Progenitor cell of endocrine pancreas (in vitro differentiated cells): Measurements from ENCODE around the gene GPR157. TPM values are rescaled to one million over a fixed set of nuclear protein-coding genes. Genes with fewer than 3 reads are reported as not detected.
"Not testable (repeated sequence)": the region's sequence is repeated elsewhere in the genome, so short reads cannot be mapped to it uniquely, and the experiment has no call there.

Experiments
- DNase-seq: peaks from one replicate; pipeline ENCODE4 v3.0.0; 2021; ENCODE audit warnings: low spot score; ENCODE audit not compliant: unreplicated experiment
- H3K27ac Mint-ChIP-seq: 2 replicates; pipeline ENCODE4 v1.8.0; 2021; ENCODE audit warnings: mild to moderate bottlenecking, moderate library complexity, mixed read lengths
- H3K27me3 Mint-ChIP-seq: 2 replicates; pipeline ENCODE4 v1.8.0; 2021; ENCODE audit warnings: mixed read lengths
- H3K36me3 Mint-ChIP-seq: 2 replicates; pipeline ENCODE4 v1.8.0; 2022; ENCODE audit warnings: mixed read lengths; ENCODE audit not compliant: insufficient read depth
- H3K4me1 Mint-ChIP-seq: 2 replicates; pipeline ENCODE4 v1.8.0; 2021; ENCODE audit warnings: low read depth, mixed read lengths
- H3K4me3 Mint-ChIP-seq: 2 replicates; pipeline ENCODE4 v1.8.0; 2021; ENCODE audit warnings: low read depth, mild to moderate bottlenecking, moderate library complexity, mixed read lengths
- H3K9me3 Mint-ChIP-seq: 2 replicates; pipeline ENCODE4 v1.8.0; 2021; ENCODE audit warnings: low read depth, mixed read lengths
- total RNA-seq: library from RNA; stranded (reverse); gene quantifications from 2 replicates; pipeline ENCODE4 v1.2.1, GENCODE V29; 2021
- TF ChIP-seq, protein P1 (sequence below): fragments of 200-600 bp; sonication (generic); IDR thresholded peaks from one replicate; pipeline ENCODE4 v1.5.0; 2021; ENCODE audit warnings: antibody characterized with exemption, mild to moderate bottlenecking; ENCODE audit not compliant: unreplicated experiment

Gene GPR157
- total RNA-seq, 1 donor from 2014 or later: 1.1 TPM

DNA sequence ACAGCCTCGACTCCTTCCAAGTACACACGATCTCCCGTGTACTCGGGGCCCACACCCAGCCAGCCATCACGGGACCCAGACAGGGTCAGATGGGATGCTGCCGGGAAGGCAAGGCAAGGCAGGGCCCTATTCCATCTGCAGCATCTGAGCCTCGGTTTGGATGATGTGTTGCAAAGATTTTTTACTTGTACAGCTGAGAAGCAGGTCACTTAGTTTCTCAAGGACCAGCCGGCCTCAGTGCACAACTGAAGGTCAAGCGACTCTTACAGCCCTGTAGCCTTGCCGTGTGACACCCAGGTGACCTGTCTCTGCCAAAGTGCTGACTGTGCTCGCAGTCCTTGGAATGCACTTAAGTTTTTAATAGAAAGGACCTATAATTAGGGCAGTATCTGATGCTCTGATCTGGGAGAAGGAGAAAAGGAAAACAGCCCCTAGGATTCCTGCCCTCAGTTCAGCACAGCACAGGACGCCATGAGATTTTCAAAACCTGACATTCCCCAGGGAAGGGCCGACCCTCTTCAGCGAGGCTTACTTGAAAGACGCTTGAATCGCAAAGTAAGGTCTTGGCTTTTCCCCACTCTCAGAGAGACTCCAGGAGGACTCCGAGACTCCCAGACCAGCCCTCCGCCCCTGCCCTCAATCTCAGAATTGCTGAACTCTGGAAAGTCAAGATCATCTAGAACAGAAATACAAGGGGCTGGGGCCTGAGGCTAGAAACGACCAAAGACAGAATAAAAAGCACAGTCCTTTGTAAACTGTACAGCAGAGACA, 1.3 kb downstream of the GPR157 start:
- Mint-ChIP-seq H3K4me1 (peaks cover 6% of the 10 kb centered on the region), H3K4me3 (peak overlapping the region; percentile 78), H3K36me3 (no peaks in the 10 kb centered on the region), H3K27me3 (peaks cover 20% of the 10 kb centered on the region), H3K9me3 (no peaks in the 10 kb centered on the region), H3K27ac (no peak overlapping the region)
- TF ChIP-seq, protein P1, sequence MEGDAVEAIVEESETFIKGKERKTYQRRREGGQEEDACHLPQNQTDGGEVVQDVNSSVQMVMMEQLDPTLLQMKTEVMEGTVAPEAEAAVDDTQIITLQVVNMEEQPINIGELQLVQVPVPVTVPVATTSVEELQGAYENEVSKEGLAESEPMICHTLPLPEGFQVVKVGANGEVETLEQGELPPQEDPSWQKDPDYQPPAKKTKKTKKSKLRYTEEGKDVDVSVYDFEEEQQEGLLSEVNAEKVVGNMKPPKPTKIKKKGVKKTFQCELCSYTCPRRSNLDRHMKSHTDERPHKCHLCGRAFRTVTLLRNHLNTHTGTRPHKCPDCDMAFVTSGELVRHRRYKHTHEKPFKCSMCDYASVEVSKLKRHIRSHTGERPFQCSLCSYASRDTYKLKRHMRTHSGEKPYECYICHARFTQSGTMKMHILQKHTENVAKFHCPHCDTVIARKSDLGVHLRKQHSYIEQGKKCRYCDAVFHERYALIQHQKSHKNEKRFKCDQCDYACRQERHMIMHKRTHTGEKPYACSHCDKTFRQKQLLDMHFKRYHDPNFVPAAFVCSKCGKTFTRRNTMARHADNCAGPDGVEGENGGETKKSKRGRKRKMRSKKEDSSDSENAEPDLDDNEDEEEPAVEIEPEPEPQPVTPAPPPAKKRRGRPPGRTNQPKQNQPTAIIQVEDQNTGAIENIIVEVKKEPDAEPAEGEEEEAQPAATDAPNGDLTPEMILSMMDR: no peak
- DNase-seq: no peak

DNA sequence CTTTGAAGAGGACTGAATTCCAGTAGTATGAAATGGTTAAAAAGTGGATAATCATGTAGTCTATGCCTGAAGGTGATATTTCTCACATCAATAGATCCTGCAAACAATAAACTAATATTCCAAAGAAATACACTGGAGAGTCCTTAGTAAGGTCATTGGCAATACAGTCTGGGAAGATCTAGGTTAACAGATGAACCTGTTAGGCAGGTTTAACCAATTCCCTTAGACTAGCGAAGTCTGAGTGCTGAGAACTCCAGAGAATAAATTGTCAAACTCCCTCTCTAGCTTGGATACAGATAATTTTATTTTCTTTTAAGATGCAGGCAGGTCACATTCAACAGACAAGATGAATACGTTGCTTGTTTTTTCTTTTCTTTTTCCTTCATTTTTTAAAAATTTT, 2.4 kb downstream of the GPR157 start:
- no peak overlapping the region for H3K27ac Mint-ChIP-seq

DNA sequence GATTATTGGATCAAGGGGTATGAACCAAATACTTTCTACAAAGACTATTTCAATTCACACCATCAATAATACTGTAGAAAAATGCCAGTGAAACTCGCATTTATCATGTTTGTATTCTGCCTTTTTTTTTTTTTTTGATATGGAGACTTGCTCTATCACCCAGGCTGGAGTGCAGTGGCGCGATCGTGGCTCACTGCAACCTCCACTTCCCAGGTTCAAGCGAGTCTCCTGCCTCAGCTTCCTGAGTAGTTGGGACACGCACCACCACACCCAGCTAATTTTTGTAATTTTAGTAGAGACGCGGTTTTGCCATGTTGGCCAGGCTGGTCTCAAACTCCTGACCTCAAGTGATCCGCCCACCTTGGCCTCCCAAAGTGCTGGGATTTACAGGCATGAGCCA, 3.1 kb downstream of the GPR157 start:
- not testable (repeated sequence) for H3K27ac Mint-ChIP-seq, H3K9me3 Mint-ChIP-seq, DNase-seq, H3K4me3 Mint-ChIP-seq, H3K4me1 Mint-ChIP-seq, H3K36me3 Mint-ChIP-seq
- peaks cover 20% of the 10 kb centered on the region for H3K27me3 Mint-ChIP-seq

More for the DNA sequence above, 2.4 kb downstream of the GPR157 start:
- TF ChIP-seq, protein P1: no peak
- no peaks in the 10 kb centered on the region for H3K36me3 Mint-ChIP-seq
- H3K4me3 Mint-ChIP-seq: no peak overlapping the region
- no peak for DNase-seq
- peaks cover 6% of the 10 kb centered on the region for H3K4me1 Mint-ChIP-seq
- H3K27me3 Mint-ChIP-seq: peaks cover 20% of the 10 kb centered on the region
- no peaks in the 10 kb centered on the region for H3K9me3 Mint-ChIP-seq

DNA sequence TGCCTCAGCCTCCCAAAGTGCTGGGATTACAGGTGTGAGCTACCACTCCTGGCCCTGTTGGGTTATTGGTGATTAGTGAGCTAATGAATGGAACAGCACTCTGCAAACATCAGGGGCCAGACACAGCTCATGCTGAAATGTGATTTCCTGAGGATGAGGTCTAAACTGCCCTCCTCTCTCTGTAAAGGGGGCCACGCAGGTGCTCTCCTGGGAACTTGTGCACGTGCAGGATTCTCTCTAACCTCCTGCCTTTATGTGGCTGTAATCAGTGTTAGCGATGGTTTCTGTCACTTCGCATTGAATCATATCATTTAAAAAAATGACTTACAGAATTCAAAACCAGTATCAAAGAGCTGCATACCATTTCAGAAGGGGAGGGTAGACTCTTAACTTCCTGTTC, 3.6 kb downstream of the GPR157 start:
- peaks cover 20% of the 10 kb centered on the region for H3K27me3 Mint-ChIP-seq
- H3K27ac Mint-ChIP-seq: no peak overlapping the region
- H3K4me1 Mint-ChIP-seq: peaks cover 6% of the 10 kb centered on the region
- no peaks in the 10 kb centered on the region for H3K36me3 Mint-ChIP-seq
- no peaks in the 10 kb centered on the region for H3K9me3 Mint-ChIP-seq
- no peak for DNase-seq
- TF ChIP-seq, protein P1: no peak
- no peak overlapping the region for H3K4me3 Mint-ChIP-seq

DNA sequence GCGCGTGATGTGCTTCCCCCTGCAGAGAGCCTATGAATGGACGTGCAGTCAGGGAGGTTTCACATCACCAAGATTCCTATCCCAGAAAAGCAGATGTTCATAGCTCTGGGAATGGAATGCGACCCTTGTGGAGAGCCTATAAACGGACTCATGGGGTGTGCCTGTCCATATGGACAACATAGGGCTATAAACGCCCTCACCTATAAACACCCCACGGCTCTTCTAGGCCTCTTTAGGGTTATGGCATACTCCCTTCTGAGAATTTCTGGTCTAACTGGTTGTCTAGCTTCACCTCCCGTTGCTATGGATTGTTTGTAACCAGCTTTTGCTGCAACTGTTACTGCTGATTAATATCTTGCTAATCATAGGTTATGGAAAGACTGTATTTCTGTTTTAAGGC, 4.5 kb downstream of the GPR157 start:
- H3K27ac Mint-ChIP-seq, H3K9me3 Mint-ChIP-seq, DNase-seq, H3K4me1 Mint-ChIP-seq, H3K4me3 Mint-ChIP-seq, H3K36me3 Mint-ChIP-seq: not testable (repeated sequence)
- H3K27me3 Mint-ChIP-seq: peaks cover 17% of the 10 kb centered on the region

DNA sequence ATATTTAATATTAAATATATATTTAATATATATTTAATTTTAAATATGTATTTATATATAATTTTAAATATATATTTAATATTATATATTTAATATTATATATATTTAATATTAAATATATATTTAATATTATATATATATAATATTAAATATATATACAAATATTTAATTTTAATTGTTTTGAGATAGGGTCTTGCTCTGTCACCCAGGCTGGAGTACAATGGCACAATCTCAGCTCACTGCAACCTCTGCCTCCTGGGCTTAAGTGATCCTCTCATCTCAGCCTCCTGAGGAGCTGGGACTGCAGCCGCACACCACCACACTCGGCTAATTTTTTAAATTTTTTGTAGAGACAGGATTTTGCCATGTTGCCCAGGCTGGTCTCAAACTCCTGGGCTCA, 5.2 kb downstream of the GPR157 start:
- H3K4me1 Mint-ChIP-seq, H3K36me3 Mint-ChIP-seq, H3K9me3 Mint-ChIP-seq, H3K4me3 Mint-ChIP-seq, H3K27ac Mint-ChIP-seq, DNase-seq: not testable (repeated sequence)
- peaks cover 16% of the 10 kb centered on the region for H3K27me3 Mint-ChIP-seq
